HG03045 (cell line): ENCODE data around the gene OR8B2.
"Not testable (repeated sequence)": the region's sequence is repeated elsewhere in the genome, so short reads cannot be mapped to it uniquely, and the experiment has no call there.

Source experiments
- ATAC-seq: cut with Tn5 transposase; IDR thresholded peaks from one replicate; pipeline ENCODE4 v1.9.1; 2021; ENCODE audit warnings: mild to moderate bottlenecking, moderate library complexity; ENCODE audit not compliant: unreplicated experiment

Gene OR8B2, protein sequence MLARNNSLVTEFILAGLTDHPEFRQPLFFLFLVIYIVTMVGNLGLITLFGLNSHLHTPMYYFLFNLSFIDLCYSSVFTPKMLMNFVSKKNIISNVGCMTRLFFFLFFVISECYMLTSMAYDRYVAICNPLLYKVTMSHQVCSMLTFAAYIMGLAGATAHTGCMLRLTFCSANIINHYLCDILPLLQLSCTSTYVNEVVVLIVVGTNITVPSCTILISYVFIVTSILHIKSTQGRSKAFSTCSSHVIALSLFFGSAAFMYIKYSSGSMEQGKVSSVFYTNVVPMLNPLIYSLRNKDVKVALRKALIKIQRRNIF

GRCh38 chr11:124384399-124384798, at the start of gene OR8B2:
TSS of gene OR8B2 (minus strand) at chr11:124384499. CDS start at chr11:124383343, 1,156 bp downstream.
- ATAC-seq: no peak

DNA sequence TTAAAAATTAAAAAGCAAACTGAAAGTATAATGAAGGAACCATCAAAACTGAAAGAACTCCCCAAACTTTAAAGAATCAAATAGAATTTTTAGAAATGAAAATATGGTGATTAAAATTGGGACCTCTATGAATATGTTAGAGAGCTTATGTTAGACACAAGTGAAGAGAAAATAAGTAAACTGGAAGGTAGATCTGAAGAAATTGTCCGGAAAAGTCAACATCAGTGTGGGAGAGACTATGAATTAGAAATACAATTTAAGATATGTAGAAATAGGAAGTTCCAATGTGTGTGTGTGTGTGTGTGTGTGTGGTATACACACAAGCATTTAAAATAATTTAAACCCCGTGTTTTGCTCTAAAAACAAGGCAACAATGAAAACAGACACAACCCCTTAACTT, 45.3 kb upstream of the OR8B2 start:
- ATAC-seq: no peak

- no peak for ATAC-seq
These were observed 40.2 kb upstream of the OR8B2 start, which contains the start of gene OR8B4 for GRCh38 chr11:124424384-124424921. TSS of gene OR8B4 (minus strand) at chr11:124424871. CDS start at chr11:124424871, 0 bp downstream.

DNA sequence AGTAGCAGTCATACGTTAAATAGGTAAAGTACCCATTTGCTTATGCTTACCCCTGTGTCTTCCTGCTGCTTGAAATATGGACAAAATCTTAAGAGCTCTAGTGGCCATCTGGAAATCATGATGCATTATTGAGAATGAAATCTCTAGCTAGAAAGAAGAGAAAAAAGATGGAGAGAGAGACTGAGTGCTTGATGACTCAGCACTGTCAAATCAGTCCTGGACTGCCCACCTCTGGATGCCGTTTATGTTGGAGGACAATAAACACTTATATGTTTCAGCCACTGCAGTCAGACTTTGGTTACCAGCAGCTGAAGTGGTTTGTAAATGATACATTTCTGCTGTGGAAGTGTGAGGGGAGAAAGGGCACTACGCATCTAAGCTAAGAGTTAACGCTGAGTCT, 36.7 kb upstream of the OR8B2 start:
- no peak for ATAC-seq

GRCh38 chr11:124415356-124415923, 31.1 kb upstream of the OR8B2 start:
- no peak for ATAC-seq

DNA sequence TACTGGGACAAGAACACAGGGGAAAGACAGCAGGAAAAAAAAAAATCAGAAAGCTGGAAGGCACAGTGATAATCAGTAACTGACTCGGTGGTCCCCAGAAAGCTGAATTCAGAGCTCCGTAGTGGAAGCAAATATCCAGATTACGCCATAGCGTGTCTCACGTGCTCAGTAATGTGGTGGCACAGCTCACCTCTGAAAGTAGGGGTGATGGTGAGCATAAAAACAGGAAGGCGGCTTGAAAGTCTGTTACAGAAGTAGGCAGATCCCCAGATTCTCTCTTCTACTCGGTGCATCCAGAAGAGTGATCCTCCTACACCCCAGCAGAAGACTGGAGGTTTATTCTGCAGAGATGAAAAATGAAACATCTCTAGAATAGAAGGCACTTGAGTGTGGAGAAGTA, 25.6 kb upstream of the OR8B2 start:
- ATAC-seq: no peak

DNA sequence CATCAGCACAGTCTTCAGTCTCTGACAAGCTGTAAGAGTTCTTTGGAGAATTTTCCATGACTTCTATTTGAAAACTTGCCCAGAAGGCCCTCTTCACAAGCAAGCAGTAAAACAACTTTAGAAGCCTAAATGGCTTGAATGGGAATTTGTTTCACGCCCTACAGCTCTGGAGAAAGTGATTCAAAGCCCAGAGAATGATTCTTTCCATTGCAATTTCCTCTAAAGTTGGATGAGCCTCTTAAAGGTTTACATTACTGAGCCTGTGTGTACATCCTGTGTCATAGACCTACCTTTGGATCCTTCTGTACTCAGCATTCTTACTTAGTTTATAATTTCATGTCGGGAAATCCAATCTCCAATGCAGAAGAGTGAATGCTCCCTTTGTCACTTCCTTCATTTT, 21.3 kb upstream of the OR8B2 start:
- no peak for ATAC-seq

DNA sequence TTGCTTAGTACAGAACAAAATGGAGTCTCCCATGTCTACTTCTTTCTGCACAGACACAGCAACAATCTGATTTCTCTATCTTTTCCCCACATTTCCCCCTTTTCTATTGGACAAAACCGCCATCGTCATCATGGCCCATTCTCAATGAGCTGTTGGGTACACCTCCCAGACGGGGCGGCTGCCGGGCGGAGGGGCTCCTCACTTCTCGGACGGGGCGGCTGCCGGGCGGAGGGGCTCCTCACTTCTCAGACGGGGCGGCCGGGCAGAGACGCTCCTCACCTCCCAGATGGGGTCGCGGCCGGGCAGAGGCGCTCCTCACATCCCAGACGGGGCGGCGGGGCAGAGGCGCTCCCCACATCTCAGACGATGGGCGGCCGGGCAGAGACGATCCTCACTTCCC, 18.9 kb upstream of the OR8B2 start:
- ATAC-seq: not testable (repeated sequence)

DNA sequence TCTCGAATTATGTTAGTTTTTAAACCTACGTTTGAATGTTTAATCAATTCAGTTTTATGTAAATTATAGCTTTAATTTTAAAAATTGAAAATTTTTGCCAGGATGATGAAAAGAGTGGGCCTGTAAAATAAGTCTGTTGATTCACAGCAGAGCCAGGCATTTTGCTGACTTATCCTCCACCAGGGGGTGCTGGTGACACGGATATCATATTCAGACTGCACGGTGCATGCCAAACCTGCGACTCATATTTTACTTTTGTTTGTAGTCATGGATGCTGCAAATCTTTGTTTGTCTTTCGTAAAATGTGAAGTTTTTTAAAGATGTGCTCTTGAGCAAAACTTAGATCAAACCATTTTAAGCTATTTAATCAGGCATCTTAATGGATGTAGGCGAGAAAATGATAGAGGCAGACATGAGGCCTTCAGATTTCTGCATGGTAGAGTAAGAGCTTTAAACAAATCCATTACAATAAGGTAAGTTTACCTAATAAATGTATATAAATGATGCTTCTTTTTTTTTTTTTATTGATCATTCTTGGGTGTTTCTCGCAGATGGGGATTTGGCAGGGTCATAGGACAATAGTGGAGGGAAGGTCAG, 18.1 kb upstream of the OR8B2 start:
- peak; percentile 82 for ATAC-seq

GRCh38 chr11:124398924-124399323, 14.6 kb upstream of the OR8B2 start, which contains the start of gene OR8B3:
TSS of gene OR8B3 (minus strand) at chr11:124399024. CDS start at chr11:124397351, 1,673 bp downstream.
- no peak for ATAC-seq

GRCh38 chr11:124396847-124397246, 12.5 kb upstream of the OR8B2 start:
- not testable (repeated sequence) for ATAC-seq

DNA sequence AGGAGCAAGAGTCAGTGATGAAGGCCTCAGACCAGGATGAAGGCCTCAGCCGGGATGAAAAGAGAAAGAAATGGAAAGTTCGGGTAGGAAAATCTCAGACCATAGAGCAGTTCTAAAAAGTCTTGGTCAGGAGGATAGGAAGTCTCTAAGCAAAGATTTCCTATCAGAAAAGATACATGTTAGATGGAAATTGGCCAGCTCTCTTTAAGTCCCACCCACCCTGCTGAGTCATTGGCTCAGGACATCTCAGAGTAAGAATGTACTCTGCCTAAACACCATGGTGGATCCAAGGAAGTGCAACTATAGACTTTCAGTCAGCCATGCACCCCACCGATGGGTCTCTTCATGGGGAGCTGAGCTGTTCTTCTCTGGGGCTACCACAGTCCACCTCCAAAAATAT, 10.1 kb upstream of the OR8B2 start:
- no peak for ATAC-seq

- not testable (repeated sequence) for ATAC-seq
These were observed 1.4 kb downstream of the OR8B2 start for GRCh38 chr11:124382857-124383256.

DNA sequence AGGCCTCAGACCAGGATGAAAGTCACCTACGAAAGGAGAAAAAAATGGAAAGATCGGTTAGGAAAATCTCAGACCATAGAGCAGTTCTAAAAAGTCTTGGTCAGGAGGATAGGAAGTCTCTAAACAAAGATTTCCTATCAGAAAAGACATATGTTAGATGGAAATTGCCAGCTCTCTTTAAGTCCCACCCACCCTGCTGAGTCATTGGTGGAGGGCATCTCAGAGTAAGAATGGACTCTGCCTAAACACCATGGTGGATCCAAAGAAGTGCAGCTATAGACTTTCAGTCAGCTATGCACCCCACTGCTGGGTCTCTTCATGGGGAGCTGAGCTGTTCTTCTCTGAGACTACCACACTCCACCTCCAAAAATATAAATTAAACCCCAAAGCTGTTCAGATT, 3.7 kb downstream of the OR8B2 start:
- ATAC-seq: no peak

GRCh38 chr11:124376280-124376679, 8.0 kb downstream of the OR8B2 start:
- ATAC-seq: no peak

DNA sequence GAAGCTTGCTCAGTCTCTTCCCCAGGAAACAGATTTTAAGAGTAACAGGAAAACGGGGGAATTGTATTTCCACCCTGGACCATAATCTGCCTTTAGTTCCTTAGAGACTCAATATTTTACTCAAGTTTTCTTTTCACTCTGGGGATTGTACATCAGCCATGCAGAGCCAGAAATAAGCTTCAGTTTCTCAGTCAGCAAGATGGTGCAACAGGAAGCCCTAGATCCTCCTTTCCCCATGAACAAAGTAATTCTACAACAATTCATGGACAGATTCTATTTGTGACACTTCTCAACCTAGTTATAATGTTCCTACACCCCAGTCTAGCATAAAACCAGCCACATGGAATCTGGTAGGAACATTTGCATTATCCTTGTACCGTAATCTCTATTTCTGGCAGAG, 24.7 kb downstream of the OR8B2 start:
- no peak for ATAC-seq

DNA sequence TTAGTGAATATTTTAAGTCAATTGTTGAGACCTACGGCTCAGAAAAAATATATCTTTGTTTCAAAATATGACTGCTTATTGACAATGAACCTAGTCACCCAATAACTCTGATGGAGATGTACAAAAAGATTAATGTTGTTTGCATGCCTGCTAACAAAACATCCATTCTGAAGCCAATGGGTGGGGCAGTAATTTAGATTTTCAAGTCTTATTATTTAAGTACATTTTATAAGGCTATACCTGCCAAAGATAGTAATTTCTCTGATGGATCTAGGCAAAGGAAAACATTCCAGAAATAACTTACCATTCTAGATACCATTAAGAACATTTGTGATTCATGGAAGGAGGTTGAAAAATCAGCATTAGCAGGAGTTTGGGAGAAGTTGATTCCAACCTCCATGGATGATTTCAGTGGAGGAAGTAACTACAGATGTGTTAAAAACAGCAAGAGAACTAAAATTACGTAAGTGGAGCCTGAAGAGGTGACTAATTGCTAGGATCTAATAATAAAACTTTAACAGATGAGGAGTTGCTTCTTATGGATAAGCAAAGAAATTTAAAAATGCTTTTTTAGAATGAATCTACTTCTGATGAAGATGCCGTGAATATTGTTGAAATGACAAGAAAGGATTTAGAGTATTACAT, 37.9 kb downstream of the OR8B2 start:
- no peak for ATAC-seq

GRCh38 chr11:124344346-124344745, 40.0 kb downstream of the OR8B2 start:
- ATAC-seq: no peak

GRCh38 chr11:124340142-124340447, 44.2 kb downstream of the OR8B2 start:
- no peak for ATAC-seq

DNA sequence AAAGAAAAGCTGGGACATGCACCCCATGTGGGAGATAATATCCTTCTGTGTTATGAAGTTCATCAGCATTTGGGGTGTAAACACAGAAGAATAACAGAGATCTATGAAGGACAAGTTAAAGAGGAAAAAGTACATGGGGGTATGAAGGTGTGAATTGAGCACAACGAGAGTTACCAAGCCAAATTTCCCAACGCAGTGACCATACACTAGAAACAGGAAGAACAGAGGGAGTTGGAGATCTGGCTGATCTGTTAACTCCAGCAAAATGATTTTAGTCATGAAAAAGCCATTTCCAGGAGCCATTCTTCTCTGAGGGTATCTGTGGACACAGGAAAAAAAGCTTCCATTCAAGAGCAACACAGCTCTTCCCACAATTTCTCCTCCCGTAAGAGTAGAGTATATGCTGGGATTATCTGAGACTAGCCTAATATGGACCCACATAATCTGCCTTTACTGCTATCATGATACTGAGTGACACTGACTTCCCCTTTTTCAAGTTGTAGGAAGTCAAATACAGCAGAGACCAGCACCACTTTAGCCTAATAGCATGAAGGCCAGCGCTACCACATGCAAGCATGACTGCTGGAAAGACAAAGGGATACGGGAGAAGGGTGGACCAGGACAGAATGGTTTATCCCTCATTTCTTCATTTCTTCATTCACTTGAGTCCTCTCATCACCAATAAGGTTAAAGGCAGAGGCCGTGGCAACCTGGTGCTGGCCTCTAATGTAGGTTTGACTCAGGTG, 44.7 kb downstream of the OR8B2 start:
- ATAC-seq: no peak
